ENCODE measurements around the gene TP53.

TP53 gene

DNA sequence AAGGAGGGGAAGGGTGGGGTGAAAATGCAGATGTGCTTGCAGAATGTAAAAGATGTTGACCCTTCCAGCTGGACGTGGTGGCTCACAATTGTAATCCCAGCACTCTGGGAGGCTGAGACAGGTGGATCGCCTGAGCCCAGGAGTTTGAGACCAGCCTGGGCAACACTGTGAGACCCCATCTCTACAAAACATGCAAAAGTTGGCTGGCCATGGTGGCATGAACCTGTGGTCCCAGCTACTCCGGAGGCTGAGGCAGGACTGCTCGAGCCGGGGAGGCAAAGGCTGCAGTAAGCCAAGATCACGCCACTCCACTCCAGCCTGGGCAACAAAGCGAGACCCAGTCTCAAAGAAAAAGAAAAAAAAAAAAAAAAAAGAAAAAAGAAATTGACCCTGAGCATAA is 18.8 kb downstream of the TP53 start:
- TF ChIP-seq, protein P1, sequence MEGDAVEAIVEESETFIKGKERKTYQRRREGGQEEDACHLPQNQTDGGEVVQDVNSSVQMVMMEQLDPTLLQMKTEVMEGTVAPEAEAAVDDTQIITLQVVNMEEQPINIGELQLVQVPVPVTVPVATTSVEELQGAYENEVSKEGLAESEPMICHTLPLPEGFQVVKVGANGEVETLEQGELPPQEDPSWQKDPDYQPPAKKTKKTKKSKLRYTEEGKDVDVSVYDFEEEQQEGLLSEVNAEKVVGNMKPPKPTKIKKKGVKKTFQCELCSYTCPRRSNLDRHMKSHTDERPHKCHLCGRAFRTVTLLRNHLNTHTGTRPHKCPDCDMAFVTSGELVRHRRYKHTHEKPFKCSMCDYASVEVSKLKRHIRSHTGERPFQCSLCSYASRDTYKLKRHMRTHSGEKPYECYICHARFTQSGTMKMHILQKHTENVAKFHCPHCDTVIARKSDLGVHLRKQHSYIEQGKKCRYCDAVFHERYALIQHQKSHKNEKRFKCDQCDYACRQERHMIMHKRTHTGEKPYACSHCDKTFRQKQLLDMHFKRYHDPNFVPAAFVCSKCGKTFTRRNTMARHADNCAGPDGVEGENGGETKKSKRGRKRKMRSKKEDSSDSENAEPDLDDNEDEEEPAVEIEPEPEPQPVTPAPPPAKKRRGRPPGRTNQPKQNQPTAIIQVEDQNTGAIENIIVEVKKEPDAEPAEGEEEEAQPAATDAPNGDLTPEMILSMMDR (IDR thresholded peaks at IDR 0.05; ENCODE audit: low read length, missing control alignments): no peak
- H3K4me3 ChIP-seq (replicated peaks; ENCODE audit: low read depth, low read length): no peak overlapping the region
- DNase-seq (ENCODE audit: low read depth): no peak

DNA sequence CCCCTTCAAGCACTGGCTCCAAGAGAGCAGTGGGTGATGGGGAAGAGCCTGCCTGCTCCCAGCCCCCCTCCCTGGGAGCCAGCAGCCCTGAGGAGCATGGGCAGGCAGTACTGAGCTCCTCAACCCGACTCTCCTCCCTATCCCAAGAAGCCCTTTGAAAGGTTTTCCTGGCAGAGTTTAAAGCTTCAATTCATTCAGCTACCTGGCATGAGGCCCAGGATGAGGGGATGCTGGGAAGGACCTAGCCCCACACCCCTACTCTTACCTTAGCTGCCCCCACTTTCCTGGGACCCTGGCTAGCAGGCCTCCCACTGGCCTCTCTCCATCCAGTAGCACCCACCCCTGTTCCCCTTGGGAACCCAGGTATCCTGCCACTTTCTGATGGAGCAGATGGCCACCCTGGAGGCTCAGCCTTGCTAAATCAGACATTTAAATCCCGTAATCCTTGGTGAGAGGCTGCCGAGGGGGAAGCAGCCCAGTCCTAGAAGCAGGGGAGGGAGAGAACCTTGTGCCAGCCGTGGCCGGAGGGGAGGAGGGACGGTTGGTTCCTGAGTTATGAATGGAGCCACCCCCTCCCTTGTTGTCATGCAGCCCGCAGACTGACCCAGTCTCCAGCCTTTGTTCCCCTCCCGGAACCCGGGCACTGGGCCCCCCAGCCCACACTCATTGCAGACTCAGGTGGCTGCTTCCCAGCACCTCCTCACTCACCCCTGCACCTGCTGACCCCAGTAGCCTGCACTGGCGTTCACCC is 19.5 kb downstream of the TP53 start:
- no peak for DNase-seq (ENCODE audit: low read depth)
- H3K4me3 ChIP-seq (replicated peaks; ENCODE audit: low read depth, low read length): no peak overlapping the region
- TF ChIP-seq, protein P1 (IDR thresholded peaks at IDR 0.05; ENCODE audit: low read length, missing control alignments): no peak

DNA sequence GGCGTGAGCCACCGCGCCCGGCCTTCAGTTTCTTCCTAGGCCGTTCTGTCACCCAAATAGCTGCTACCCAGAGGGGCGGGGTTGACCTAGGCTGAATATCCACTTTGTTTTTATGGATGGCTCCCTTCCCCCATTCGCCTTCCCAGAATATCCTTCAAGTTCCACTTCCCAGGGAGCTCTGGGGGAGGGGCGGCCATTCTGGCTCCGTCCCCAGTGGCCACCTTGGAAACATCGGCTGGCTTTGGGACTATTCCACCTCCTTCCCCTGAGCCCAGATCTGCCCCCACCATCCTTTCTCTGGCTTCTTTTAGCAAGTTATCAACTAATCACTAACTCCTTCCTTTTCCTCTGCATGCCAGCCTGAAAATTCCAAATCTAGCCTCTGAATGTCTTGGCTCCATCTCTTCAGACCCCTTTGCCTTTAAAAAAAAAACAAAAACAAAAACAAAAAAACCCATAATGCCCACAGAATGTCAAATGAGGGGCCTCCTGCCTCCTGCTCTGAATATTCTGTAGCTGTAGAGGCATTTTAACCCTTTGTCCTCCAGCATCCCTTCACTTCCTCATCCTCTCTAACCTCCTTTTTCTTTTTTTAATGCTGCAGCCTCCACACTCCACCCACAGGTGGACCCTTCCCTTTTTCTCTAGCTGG is 30.2 kb downstream of the TP53 start:
- TF ChIP-seq, protein P1 (IDR thresholded peaks at IDR 0.05; ENCODE audit: low read length, missing control alignments): no peak
- DNase-seq (ENCODE audit: low read depth): peak; percentile 18
- no peak overlapping the region for H3K4me3 ChIP-seq (replicated peaks; ENCODE audit: low read depth, low read length)

- TF ChIP-seq, protein P1 (IDR thresholded peaks at IDR 0.05; ENCODE audit: low read length, missing control alignments): no peak
- H3K4me3 ChIP-seq (replicated peaks; ENCODE audit: low read depth, low read length): no peak overlapping the region
- no peak for DNase-seq (ENCODE audit: low read depth)
These were observed 31.8 kb downstream of the TP53 start for GRCh38 chr17:7655541-7655840.

DNA sequence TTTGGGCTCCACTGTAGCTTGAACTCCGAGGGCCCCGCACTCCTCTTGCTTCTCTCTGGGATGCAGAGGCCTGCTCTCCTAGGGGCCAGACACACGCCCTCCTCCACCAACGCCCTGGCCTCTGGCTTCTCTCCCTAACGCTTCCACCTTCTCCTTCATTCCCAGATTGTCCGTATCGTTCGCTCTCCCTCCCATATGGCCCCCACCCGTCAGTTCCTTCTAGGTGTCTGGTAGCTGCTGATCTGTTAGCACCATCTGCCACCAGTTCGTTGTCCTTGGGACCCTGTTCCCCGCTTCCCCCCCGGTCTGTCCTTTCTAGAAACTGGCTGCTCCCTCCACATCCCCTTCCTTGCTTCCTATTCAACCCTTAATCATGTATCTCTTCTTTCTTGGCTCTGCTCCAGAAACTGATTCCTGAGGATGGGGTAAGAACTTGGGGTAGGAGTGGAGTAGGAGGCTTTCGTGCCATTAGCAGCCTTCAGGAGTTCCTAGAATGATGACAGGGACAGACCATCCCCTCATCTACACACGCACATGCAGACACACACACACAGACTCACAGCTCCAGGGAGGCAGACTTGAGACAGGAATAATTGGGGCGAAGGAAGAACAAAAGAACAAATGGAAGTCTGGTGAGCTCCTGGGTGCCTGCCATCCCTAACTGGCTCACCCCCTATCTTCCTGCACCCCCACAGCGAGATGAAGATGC is 32.3 kb downstream of the TP53 start:
- TF ChIP-seq, protein P1 (IDR thresholded peaks at IDR 0.05; ENCODE audit: low read length, missing control alignments): no peak
- peak; percentile 39 for DNase-seq (ENCODE audit: low read depth)
- H3K4me3 ChIP-seq (replicated peaks; ENCODE audit: low read depth, low read length): no peak overlapping the region

DNA sequence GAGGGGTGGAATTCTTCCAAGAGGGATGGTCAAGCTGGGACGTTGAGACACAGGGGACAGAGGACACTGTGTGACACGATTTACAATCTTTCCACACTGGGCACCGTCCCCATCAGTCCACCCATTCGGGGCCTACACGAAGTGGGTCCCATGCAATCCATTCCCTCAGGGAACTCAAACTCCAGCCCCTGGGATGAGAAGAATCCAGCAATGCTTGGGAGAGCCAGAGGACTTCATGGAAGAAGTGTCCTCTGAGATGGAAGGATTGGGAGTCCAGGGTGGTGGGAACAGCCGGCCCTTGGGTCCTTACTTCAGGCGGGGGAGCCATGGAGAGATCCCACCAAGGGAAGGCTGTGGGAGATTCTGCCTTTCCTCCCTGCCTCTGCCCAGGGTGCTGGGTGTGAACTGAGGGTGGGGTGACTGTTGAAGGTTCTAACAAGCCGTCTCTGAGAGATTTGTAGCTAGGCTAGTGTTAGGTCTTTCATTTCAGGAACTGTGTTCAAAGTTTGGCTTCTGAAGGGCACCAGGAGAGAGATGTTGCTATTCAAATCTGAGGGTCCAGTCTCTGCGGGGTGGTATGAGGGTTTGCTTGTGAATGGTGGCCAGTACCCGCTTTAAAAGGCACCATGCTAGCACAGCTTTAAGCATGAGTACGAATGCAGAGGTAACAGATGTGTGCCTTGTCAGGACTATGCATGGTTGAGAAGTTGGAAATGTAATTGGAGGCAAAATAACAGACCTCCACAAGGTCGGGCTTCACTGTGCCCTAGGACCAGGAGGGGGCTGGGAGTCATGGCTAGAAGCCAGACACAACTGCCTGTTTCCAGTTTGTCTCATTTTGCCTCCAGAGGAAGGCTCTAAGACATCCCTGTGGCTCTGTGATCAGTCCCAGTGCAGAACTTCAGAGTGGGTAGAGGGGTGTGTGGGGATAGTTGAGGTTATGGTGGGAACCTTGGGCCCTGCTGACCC is 34.6 kb downstream of the TP53 start:
- TF ChIP-seq, protein P1 (IDR thresholded peaks at IDR 0.05; ENCODE audit: low read length, missing control alignments): no peak

More for the DNA sequence above, 34.6 kb downstream of the TP53 start:
- H3K4me3 ChIP-seq (replicated peaks; ENCODE audit: low read depth, low read length): no peak overlapping the region
- DNase-seq (ENCODE audit: low read depth): no peak

Measured in fibroblast of pulmonary artery (primary cell).